MM.1S (cell line): ENCODE measurements around the gene MUC7.

Experiments
- CTCF ChIP-seq: fragments of 300-600 bp; sonication (generic); IDR thresholded peaks from 2 replicates; pipeline ENCODE4 v1.5.1; 2016; ENCODE audit warnings: antibody characterized with exemption, low read length, mixed read lengths
- EZH2 ChIP-seq: fragments of 300-600 bp; sonication (generic); optimal IDR thresholded peaks from 2 replicates; pipeline ENCODE3; 2017; ENCODE audit warnings: low read depth, mild to moderate bottlenecking, antibody characterized with exemption, low read length, mixed read lengths
- EZH2phosphoT487 ChIP-seq: fragments of 300-600 bp; sonication (generic); IDR thresholded peaks from 2 replicates; pipeline ENCODE4 v1.6.1; 2018; ENCODE audit warnings: antibody characterized with exemption, low read length

- no peak for TF ChIP-seq CTCF
- no peak for TF ChIP-seq EZH2
- no peak for TF ChIP-seq EZH2phosphoT487
These were observed 28.7 kb upstream of the MUC7 start for GRCh38 chr4:70443329-70443728.
